Naive thymus-derived CD4-positive, alpha-beta T cell (primary cell): ENCODE results near the gene HES3. TPM values are rescaled to one million over a fixed set of nuclear protein-coding genes. Genes with fewer than 3 reads are reported as not detected.

Experiments used
- ATAC-seq: fragments of 150-1000 bp; cut with Tn5 transposase; 2 replicates; pipeline ENCODE4 v1.10.0; 2021; ENCODE audit warnings: mild to moderate bottlenecking, moderate library complexity
- CTCF ChIA-PET: fragments of 350-600 bp; sonication (Branson Sonifier 250); formaldehyde crosslinking; loops from one replicate; lab custom pipeline; 2021; ENCODE audit warnings: antibody characterized with exemption; lab: Charles Lee
- POLR2A ChIA-PET: fragments of 350-600 bp; sonication (Branson Sonifier 250); formaldehyde crosslinking; loops from one replicate; lab custom pipeline; 2021; ENCODE audit warnings: antibody characterized with exemption, inconsistent platforms; lab: Charles Lee
- DNase-seq, 9 donors: peaks; one replicate each; pipeline versions ENCODE4 v3.0.0 to v3.0.0-alpha.2; 2020 to 2022; ENCODE audit warnings: mixed read lengths in 1 of 9
- H3K27ac ChIP-seq: one replicate; pipeline ENCODE4 v1.7.0; 2013; ENCODE audit warnings: mild to moderate bottlenecking, low read depth, low read length, moderate library complexity
- H3K27me3 ChIP-seq, 2 donors: one replicate each; pipeline ENCODE4 v1.7.0; 2013; ENCODE audit warnings: low read length in 2 of 2, mild to moderate bottlenecking in 2 of 2, moderate library complexity in 2 of 2; ENCODE audit not compliant: control insufficient read depth in 2 of 2, insufficient read depth in 2 of 2
- H3K36me3 ChIP-seq, 3 experiments: 1 replicate in 2 of 3; 2 replicates in 1 of 3; pipeline ENCODE4 v1.7.0; 2013; ENCODE audit warnings: low read length in 3 of 3, mild to moderate bottlenecking in 3 of 3, moderate library complexity in 1 of 3; ENCODE audit not compliant: insufficient read depth in 3 of 3, control insufficient read depth in 2 of 3
- H3K4me1 ChIP-seq, 2 donors: one replicate each; pipeline ENCODE4 v1.7.0; 2013; ENCODE audit warnings: low read length in 2 of 2, mild to moderate bottlenecking in 2 of 2, moderate library complexity in 1 of 2; ENCODE audit not compliant: control insufficient read depth in 2 of 2, insufficient read depth in 2 of 2
- H3K4me3 ChIP-seq: 2 replicates; pipeline ENCODE4 v1.7.0; 2013; ENCODE audit warnings: mild to moderate bottlenecking, low read length
- H3K9me3 ChIP-seq, 3 experiments: 1 replicate in 2 of 3; 2 replicates in 1 of 3; pipeline ENCODE4 v1.7.0; 2013; ENCODE audit warnings: low read length in 3 of 3; ENCODE audit not compliant: control insufficient read depth in 2 of 3
- H3K27ac Mint-ChIP-seq, 9 donors: one replicate each; pipeline ENCODE4 v1.8.0; 2020 to 2022; ENCODE audit warnings: mixed read lengths in 9 of 9, mild to moderate bottlenecking in 8 of 9, moderate library complexity in 5 of 9, inconsistent platforms in 2 of 9
- H3K27me3 Mint-ChIP-seq, 5 donors: one replicate each; pipeline ENCODE4 v1.8.0; 2021 to 2022; ENCODE audit warnings: mixed read lengths in 5 of 5, mild to moderate bottlenecking in 1 of 5
- H3K36me3 Mint-ChIP-seq, 5 donors: one replicate each; pipeline ENCODE4 v1.8.0; 2020 to 2022; ENCODE audit warnings: mixed read lengths in 5 of 5, mild to moderate bottlenecking in 3 of 5, inconsistent platforms in 1 of 5
- H3K4me1 Mint-ChIP-seq, 7 donors: one replicate each; pipeline ENCODE4 v1.8.0; 2020 to 2022; ENCODE audit warnings: mixed read lengths in 7 of 7, mild to moderate bottlenecking in 3 of 7, inconsistent platforms in 1 of 7
- H3K4me3 Mint-ChIP-seq, 10 donors: one replicate each; pipeline ENCODE4 v1.8.0; 2020 to 2022; ENCODE audit warnings: mild to moderate bottlenecking in 10 of 10, mixed read lengths in 10 of 10, moderate library complexity in 6 of 10, inconsistent platforms in 2 of 10
- H3K9me3 Mint-ChIP-seq, 11 donors: one replicate each; pipeline ENCODE4 v1.8.0; 2020 to 2022; ENCODE audit warnings: mixed read lengths in 11 of 11, mild to moderate bottlenecking in 4 of 11, inconsistent platforms in 1 of 11, moderate library complexity in 1 of 11
- intact Hi-C, 2 donors: fragments of 100-400 bp; cut with micrococcal nuclease; formaldehyde crosslinking; loops; one replicate each; pipeline ENCODE4 v1.15.1; 2023
- polyA plus RNA-seq, 2 donors: library from polyadenylated mRNA; unstranded; fragments of 300-500 nt; fragmentation: Illumina TruSeq; gene quantifications; one replicate each; pipeline ENCODE4 v1.2.3, GENCODE V29; 2021
- total RNA-seq, 6 experiments: library from RNA in 5 of 6; stranded (reverse) in 5 of 6; gene quantifications; 1 replicate in 5 of 6; 2 replicates in 1 of 6; pipeline ENCODE4 v1.2.3 and lab custom pipeline; 2021 to 2026

HES3 gene
- total and polyA plus RNA-seq, 7 experiments from 2014 or later: not detected

GRCh38 chr1:6208723-6209660 is 35.0 kb upstream of the HES3 start:
- POLR2A ChIA-PET: no interaction called here

GRCh38 chr1:6209661-6210580 is 34.1 kb upstream of the HES3 start:
- no peak overlapping the region for H3K27ac Mint-ChIP-seq
- CTCF ChIA-PET: no interaction called here

More at GRCh38 chr1:6208723-6209660, 35.0 kb upstream of the HES3 start:
- ATAC-seq (peak; percentile 65), DNase-seq (peak in 2 of 9 donors; percentile 20 to 47)
- Mint-ChIP-seq H3K27ac (peak overlapping the region in 1 of 9 donors; percentile 25), H3K4me3 (peak overlapping the region in 8 of 10 donors; percentile 14 to 78 (median 56)), H3K36me3 (peaks cover 0 to 21% (median 0%) of the 10 kb centered on the region in 5 donors), H3K4me1 (peaks cover 0 to 21% (median 7%) of the 10 kb centered on the region in 7 donors), H3K9me3 (peaks cover 0 to 2% (median 0%) of the 10 kb centered on the region in 11 donors), H3K27me3 (peaks cover 0 to 23% (median 6%) of the 10 kb centered on the region in 5 donors)
- Histone ChIP-seq H3K27me3 (peaks cover 0 to 8% of the 10 kb centered on the region in 2 donors), H3K27ac (no peak overlapping the region), H3K36me3 (no peaks in the 10 kb centered on the region), H3K4me3 (peak overlapping the region; percentile 27), H3K9me3 (no peaks in the 10 kb centered on the region), H3K4me1 (peaks cover 0 to 5% of the 10 kb centered on the region in 2 donors)
- intact Hi-C loops: loop anchor here (1.0 to 10.0 kb wide), 4 partner anchors 26 to 393 kb away; partner anchors contain the start of genes ICMT (in 1 of the 2) and KLHL21 (in 1 of the 2)
- CTCF ChIA-PET: no interaction called here

GRCh38 chr1:6210591-6211355 is 33.2 kb upstream of the HES3 start:
- Histone ChIP-seq H3K27me3 (peaks cover 0 to 8% of the 10 kb centered on the region in 2 donors), H3K4me1 (peaks cover 0 to 1% of the 10 kb centered on the region in 2 donors), H3K4me3 (no peak overlapping the region), H3K9me3 (no peaks in the 10 kb centered on the region), H3K36me3 (no peaks in the 10 kb centered on the region), H3K27ac (no peak overlapping the region)
- intact Hi-C loops: no loop called here
- Mint-ChIP-seq H3K4me1 (peaks cover 0 to 18% (median 7%) of the 10 kb centered on the region in 7 donors), H3K27me3 (peaks cover 0 to 24% (median 10%) of the 10 kb centered on the region in 5 donors), H3K4me3 (no peak overlapping the region), H3K9me3 (peaks cover 0 to 3% (median 0%) of the 10 kb centered on the region in 11 donors), H3K36me3 (peaks cover 0 to 23% (median 0%) of the 10 kb centered on the region in 5 donors), H3K27ac (no peak overlapping the region)
- CTCF ChIA-PET: no interaction called here
- ATAC-seq (no peak), DNase-seq (no peak)
- POLR2A ChIA-PET: no interaction called here

More at GRCh38 chr1:6209661-6210580, 34.1 kb upstream of the HES3 start:
- Mint-ChIP-seq H3K36me3 (peaks cover 0 to 23% (median 0%) of the 10 kb centered on the region in 5 donors), H3K9me3 (peaks cover 0 to 2% (median 0%) of the 10 kb centered on the region in 11 donors), H3K27me3 (peaks cover 0 to 19% (median 6%) of the 10 kb centered on the region in 5 donors), H3K4me3 (peak overlapping the region in 8 of 10 donors; percentile 14 to 78 (median 52)), H3K4me1 (peaks cover 0 to 18% (median 7%) of the 10 kb centered on the region in 7 donors)
- POLR2A ChIA-PET: no interaction called here
- Histone ChIP-seq H3K4me1 (peaks cover 0 to 5% of the 10 kb centered on the region in 2 donors), H3K4me3 (no peak overlapping the region), H3K36me3 (no peaks in the 10 kb centered on the region), H3K27ac (no peak overlapping the region), H3K9me3 (no peaks in the 10 kb centered on the region), H3K27me3 (peaks cover 0 to 8% of the 10 kb centered on the region in 2 donors)
- no peak for ATAC-seq
- intact Hi-C loops: loop anchor here (1.0 to 10.0 kb wide), 4 partner anchors 25 to 392 kb away; partner anchors contain the start of genes ICMT (in 1 of the 2) and KLHL21 (in 1 of the 2)
- DNase-seq: no peak

- ATAC-seq (no peak), DNase-seq (no peak)
- Mint-ChIP-seq H3K4me1 (peaks cover 0 to 18% (median 6%) of the 10 kb centered on the region in 7 donors), H3K4me3 (no peak overlapping the region), H3K9me3 (peaks cover 0 to 3% (median 0%) of the 10 kb centered on the region in 11 donors), H3K27me3 (peaks cover 0 to 23% (median 10%) of the 10 kb centered on the region in 5 donors), H3K36me3 (peaks cover 0 to 23% (median 0%) of the 10 kb centered on the region in 5 donors), H3K27ac (no peak overlapping the region)
- CTCF ChIA-PET: no interaction called here
- POLR2A ChIA-PET: no interaction called here
- H3K27ac ChIP-seq: no peak overlapping the region
- H3K36me3 ChIP-seq: no peaks in the 10 kb centered on the region
- peaks cover 0 to 7% of the 10 kb centered on the region in 2 donors for H3K27me3 ChIP-seq
- no peak overlapping the region for H3K4me3 ChIP-seq
- H3K9me3 ChIP-seq: no peaks in the 10 kb centered on the region
- H3K4me1 ChIP-seq: no peaks in the 10 kb centered on the region
- intact Hi-C loops: no loop called here
These were observed 32.2 kb upstream of the HES3 start for GRCh38 chr1:6211731-6212130.

- no peaks in the 10 kb centered on the region for H3K9me3 ChIP-seq
- H3K4me1 ChIP-seq: no peaks in the 10 kb centered on the region
- no peak overlapping the region for H3K27ac Mint-ChIP-seq
- ATAC-seq: no peak
- H3K27ac ChIP-seq: no peak overlapping the region
- H3K36me3 Mint-ChIP-seq: peaks cover 0 to 20% (median 0%) of the 10 kb centered on the region in 5 donors
- peaks cover 0 to under 1% of the 10 kb centered on the region in 2 donors for H3K27me3 ChIP-seq
- H3K36me3 ChIP-seq: no peaks in the 10 kb centered on the region
- no peak overlapping the region for H3K4me3 ChIP-seq
- intact Hi-C loops: no loop called here
- CTCF ChIA-PET: no interaction called here
- peaks cover 0 to 3% (median 0%) of the 10 kb centered on the region in 11 donors for H3K9me3 Mint-ChIP-seq
- DNase-seq: no peak
- peaks cover 0 to 20% (median 16%) of the 10 kb centered on the region in 5 donors for H3K27me3 Mint-ChIP-seq
- POLR2A ChIA-PET: no interaction called here
- H3K4me3 Mint-ChIP-seq: peak overlapping the region in 1 of 10 donors; percentile 33
- H3K4me1 Mint-ChIP-seq: peaks cover 0 to 14% (median 3%) of the 10 kb centered on the region in 7 donors
These were observed 31.6 kb upstream of the HES3 start for GRCh38 chr1:6212193-6212959.
